ENCODE results near the gene GABRP.
"Not testable (repeated sequence)": the region's sequence is repeated elsewhere in the genome, so short reads cannot be mapped to it uniquely, and the experiment has no call there.

GABRP gene

GRCh38 chr5:170755679-170756456 is 27.7 kb upstream of the GABRP start:
- no peak for DNase-seq (ENCODE audit: extremely low read depth in 1 of 2, low read depth in 1 of 2)

GRCh38 chr5:170756691-170757090 is 26.8 kb upstream of the GABRP start:
- DNase-seq (ENCODE audit: extremely low read depth in 1 of 2, low read depth in 1 of 2): no peak

- DNase-seq (ENCODE audit: extremely low read depth in 1 of 2, low read depth in 1 of 2): no peak
These were observed 26.3 kb upstream of the GABRP start for GRCh38 chr5:170757182-170757601.

- DNase-seq (ENCODE audit: extremely low read depth in 1 of 2, low read depth in 1 of 2): no peak
These were observed 25.9 kb upstream of the GABRP start for GRCh38 chr5:170757669-170758068.

DNA sequence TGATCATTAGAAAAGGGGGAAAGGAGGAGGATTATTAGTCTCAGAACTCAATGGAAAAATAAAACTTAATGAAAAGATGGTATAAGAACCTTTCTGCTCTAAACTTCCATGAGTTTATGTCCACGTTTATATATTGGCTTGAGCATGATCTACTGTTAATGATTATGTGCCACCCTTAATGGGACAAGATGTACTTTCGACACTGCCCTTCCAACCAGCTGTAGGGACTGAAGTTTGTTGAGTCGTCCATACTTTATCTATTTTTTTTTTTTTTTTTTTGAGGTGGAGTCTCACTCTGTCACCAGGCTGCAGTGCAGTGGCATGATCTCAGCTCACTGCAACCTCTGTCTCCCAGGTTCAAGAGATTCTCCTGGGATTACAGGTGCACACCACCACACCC is 25.0 kb upstream of the GABRP start:
- no peak for DNase-seq (ENCODE audit: extremely low read depth in 1 of 2, low read depth in 1 of 2)

DNA sequence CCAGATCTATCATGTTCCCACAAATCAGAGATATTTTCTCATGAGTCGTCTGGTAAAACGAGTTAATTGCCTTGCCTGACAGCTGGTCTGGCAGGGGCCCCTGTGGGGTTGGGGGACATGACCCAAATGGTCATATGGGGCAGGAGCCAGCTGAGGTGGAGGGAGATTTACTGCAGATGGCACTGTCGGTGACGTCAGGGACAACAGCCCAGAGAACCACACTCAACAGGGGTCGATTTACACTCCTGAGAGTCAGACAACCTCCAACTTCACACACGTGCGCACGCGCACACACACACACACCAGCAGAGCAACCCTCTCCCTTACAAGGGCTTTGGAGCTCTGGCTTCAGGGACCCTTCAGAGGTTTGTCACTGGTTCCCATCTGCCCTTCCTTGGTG is 23.4 kb upstream of the GABRP start:
- DNase-seq (ENCODE audit: extremely low read depth in 1 of 2, low read depth in 1 of 2): no peak

GRCh38 chr5:170761048-170761707 is 22.3 kb upstream of the GABRP start:
- no peak for DNase-seq (ENCODE audit: extremely low read depth in 1 of 2, low read depth in 1 of 2)

GRCh38 chr5:170761708-170762066 is 21.8 kb upstream of the GABRP start:
- DNase-seq (ENCODE audit: extremely low read depth in 1 of 2, low read depth in 1 of 2): no peak

GRCh38 chr5:170762298-170762697 is 21.2 kb upstream of the GABRP start:
- not testable (repeated sequence) for DNase-seq (ENCODE audit: extremely low read depth in 1 of 2, low read depth in 1 of 2)

- DNase-seq (ENCODE audit: extremely low read depth in 1 of 2, low read depth in 1 of 2): not testable (repeated sequence)
These were observed 17.7 kb upstream of the GABRP start for GRCh38 chr5:170765868-170766267.

DNA sequence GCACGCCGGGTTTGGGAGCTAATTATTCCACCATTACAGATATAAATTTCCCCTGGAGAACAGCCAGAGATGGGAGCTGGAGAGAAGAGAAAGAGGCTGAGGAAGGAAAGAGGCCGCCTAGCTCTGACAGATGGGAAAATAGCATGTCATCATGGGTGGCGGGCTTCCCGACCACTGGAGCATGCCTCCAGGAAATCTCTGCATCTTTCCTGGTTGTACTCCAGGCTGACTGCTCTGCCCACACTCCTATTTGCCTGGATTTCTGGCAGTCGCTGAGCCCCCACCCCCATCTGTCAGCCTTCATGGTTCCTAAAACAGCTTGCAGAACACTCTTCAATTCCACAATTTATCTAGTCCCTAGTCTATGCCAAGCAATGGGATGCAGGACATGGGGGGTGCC is 14.3 kb upstream of the GABRP start:
- DNase-seq (ENCODE audit: extremely low read depth in 1 of 2, low read depth in 1 of 2): no peak

GRCh38 chr5:170769898-170770416 is 13.6 kb upstream of the GABRP start:
- no peak for DNase-seq (ENCODE audit: extremely low read depth in 1 of 2, low read depth in 1 of 2)

DNA sequence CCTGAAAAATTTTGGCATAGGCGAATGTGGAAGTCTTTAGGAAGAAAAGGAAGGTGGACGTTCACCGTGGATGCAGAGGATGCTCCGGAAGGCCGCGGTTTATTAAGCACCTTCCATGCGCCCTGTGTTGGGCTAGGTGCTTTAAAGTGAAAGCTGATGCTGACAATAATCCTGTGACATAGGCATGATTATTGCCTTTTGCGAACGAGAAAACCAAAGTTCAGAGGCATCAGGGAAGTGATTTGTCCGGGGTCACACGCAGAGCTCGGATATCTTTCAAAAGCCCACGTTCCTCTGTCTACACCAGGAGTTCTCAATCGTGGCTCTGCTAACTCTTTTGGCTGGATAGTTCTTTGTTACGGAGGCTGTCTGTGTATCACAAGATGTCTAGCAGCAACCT is 12.0 kb upstream of the GABRP start:
- DNase-seq (ENCODE audit: extremely low read depth in 1 of 2, low read depth in 1 of 2): no peak

GRCh38 chr5:170773024-170773985 is 10.2 kb upstream of the GABRP start:
- DNase-seq (ENCODE audit: extremely low read depth in 1 of 2, low read depth in 1 of 2): no peak

DNA sequence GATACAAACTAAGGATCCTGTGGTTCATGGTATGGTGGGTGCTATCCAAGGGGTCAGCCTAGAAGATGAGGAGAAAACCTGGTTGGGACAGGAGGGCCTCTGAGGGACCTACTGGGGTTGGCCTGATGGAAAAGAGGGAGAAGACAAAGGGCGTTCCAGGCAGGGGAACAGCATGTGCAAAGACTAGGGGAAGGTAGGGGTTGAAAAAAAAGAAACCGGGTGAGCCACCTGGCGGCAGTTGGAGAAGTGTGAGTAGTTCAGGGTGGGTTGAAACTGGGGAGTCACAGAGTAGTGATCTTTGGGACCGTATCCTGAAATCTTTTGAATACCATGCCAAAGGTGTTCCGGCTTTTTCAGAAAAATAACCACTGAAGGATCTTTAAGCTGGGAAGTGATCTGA is 8.7 kb upstream of the GABRP start:
- DNase-seq (ENCODE audit: extremely low read depth in 1 of 2, low read depth in 1 of 2): no peak

DNA sequence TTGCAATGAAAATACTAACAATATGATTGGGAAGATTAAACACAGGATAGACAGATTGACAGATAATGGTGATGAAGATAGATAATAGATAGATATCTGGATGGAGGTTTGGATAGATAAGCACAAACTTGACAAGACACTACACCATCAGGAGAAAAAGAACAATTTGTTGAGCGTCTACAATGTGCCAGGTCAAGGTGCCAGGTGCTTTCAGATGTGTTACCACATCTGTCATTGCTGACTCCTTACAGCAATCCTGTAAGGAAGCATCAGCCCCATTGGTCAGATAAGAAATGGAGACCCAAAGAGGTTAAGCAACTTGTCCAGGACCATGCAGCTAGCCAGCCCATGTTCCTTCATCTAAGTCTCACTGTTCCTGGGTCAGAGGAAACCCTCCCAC is 1.6 kb upstream of the GABRP start:
- DNase-seq (ENCODE audit: extremely low read depth in 1 of 2, low read depth in 1 of 2): no peak

GRCh38 chr5:170782438-170782837 is 1.1 kb upstream of the GABRP start:
- DNase-seq (ENCODE audit: extremely low read depth in 1 of 2, low read depth in 1 of 2): no peak

GRCh38 chr5:170785416-170785815 is 1.9 kb downstream of the GABRP start:
- DNase-seq (ENCODE audit: extremely low read depth in 1 of 2, low read depth in 1 of 2): no peak

- DNase-seq (ENCODE audit: extremely low read depth in 1 of 2, low read depth in 1 of 2): no peak
These were observed 3.7 kb downstream of the GABRP start for GRCh38 chr5:170787216-170787615.

DNA sequence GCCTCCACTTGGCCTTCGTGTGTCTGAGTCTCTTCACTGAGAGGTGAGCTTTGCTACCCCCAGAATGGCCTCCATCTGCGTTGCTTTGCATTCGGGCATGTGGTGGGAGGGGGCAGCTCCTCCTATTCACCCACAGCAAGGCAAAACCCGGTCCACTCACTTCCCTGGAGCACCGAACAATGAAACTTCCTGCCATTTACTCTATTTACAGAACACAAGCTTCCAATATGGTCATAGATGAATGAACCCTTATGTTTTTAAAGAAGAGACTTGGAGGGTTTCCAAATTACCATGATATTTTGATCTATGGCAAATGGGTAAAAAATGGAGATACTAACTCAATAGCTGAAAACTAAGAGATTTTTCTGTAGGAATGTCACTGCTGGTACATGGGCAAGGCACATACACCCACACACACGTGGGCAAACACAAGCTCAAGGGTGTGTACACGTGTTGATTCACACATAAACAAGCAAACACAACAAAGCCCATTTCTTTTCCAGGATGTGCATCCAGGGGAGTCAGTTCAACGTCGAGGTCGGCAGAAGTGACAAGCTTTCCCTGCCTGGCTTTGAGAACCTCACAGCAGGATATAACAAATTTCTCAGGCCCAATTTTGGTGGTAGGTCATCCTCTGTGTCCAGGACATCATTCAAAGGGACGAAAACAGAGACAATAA is 5.2 kb downstream of the GABRP start:
- no peak for DNase-seq (ENCODE audit: extremely low read depth in 1 of 2, low read depth in 1 of 2)
